A549 (cell line): ENCODE measurements around the gene VSX1. TPM values are rescaled to one million over a fixed set of nuclear protein-coding genes. Genes with fewer than 3 reads are reported as not detected.

Experiments used
- ATAC-seq, 2 experiments: fragments of 200-7000 bp in 1 of 2; fragments of >200 bp in 1 of 2; cut with Nextera tagmentation in 1 of 2; cut with Tn5 transposase in 1 of 2; 3 replicates each; pipeline versions ENCODE4 v1.8.0 to v1.9.1; 2018 to 2020; ENCODE audit warnings: mild to moderate bottlenecking in 1 of 2, moderate library complexity in 1 of 2
- CTCF ChIA-PET: fragments of 300-600 bp; sonication (Branson Sonifier 250); formaldehyde crosslinking; extraction: SDS; loops from one replicate; lab custom pipeline; 2021; ENCODE audit warnings: antibody characterized with exemption, inconsistent platforms; lab: Yijun Ruan, JAX
- POLR2A ChIA-PET: fragments of 350-600 bp; formaldehyde crosslinking; extraction: SDS; loops from one replicate; lab custom pipeline; 2021; ENCODE audit warnings: antibody characterized with exemption, inconsistent platforms; lab: Yijun Ruan, JAX
- DNase-seq, 2 experiments: peaks; one replicate each; pipeline versions ENCODE4 v3.0.0 to v3.0.0-alpha.2; 2011 to 2016; ENCODE audit warnings: low read depth in 1 of 2, low spot score in 1 of 2
- FAIRE-seq: peaks from 2 replicates; lab custom pipeline; 2011; peaks lifted over from hg19 to GRCh38; lab: Jason Lieb, UNC
- H3K27ac ChIP-seq, 2 experiments: fragments of >200 bp; sonication (Bioruptor Twin); formaldehyde crosslinking; 3 replicates each; pipeline ENCODE4 v1.5.1; 2016 to 2017
- H3K4me1 ChIP-seq: fragments of >200 bp; sonication (Bioruptor Twin); formaldehyde crosslinking; 3 replicates; pipeline ENCODE4 v1.6.1; 2016
- H3K4me2 ChIP-seq: fragments of >200 bp; sonication (Bioruptor Twin); formaldehyde crosslinking; 3 replicates; pipeline ENCODE4 v1.6.1; 2016
- H3K4me3 ChIP-seq: fragments of >200 bp; sonication (Bioruptor Twin); formaldehyde crosslinking; 3 replicates; pipeline ENCODE4 v1.5.1; 2016
- H3K9me3 ChIP-seq: fragments of >200 bp; sonication (Bioruptor Twin); formaldehyde crosslinking; 3 replicates; pipeline ENCODE4 v1.6.1; 2016
- CBX2 ChIP-seq: fragments of 200-600 bp; sonication (generic); IDR thresholded peaks from 2 replicates; pipeline ENCODE4 v1.6.1; 2016; ENCODE audit warnings: low read depth, mild to moderate bottlenecking, borderline replicate concordance
- CHD2 ChIP-seq: fragments of 150-350 bp; IDR thresholded peaks from 2 replicates; pipeline ENCODE4 v1.6.1; 2014; ENCODE audit warnings: low read length; ENCODE audit not compliant: partially characterized antibody
- EHF ChIP-seq: fragments of 250-450 bp; sonication (Bioruptor Pico); IDR thresholded peaks from 2 replicates; pipeline ENCODE4 v1.5.0; 2020; ENCODE audit warnings: mild to moderate bottlenecking
- FOSL2 ChIP-seq, 2 experiments: fragments of 450-650 bp in 1 of 2; fragments of >200 bp in 1 of 2; sonication (Bioruptor Twin) in 1 of 2; formaldehyde crosslinking; IDR thresholded peaks; 2 replicates each; pipeline versions ENCODE4 v1.5.0 to v1.6.1; 2016 to 2020; ENCODE audit warnings: mild to moderate bottlenecking in 1 of 2, moderate library complexity in 1 of 2
- GATA3 ChIP-seq: IDR thresholded peaks from 2 replicates; pipeline ENCODE4 v1.6.1; 2012; ENCODE audit warnings: borderline replicate concordance
- HOXA7 ChIP-seq: fragments of 250-450 bp; sonication (Bioruptor Pico); IDR thresholded peaks from 2 replicates; pipeline ENCODE4 v1.5.0; 2020; ENCODE audit warnings: mild to moderate bottlenecking, moderate library complexity
- HOXB13 ChIP-seq: fragments of 250-450 bp; sonication (Bioruptor Pico); IDR thresholded peaks from 2 replicates; pipeline ENCODE4 v1.5.0; 2020; ENCODE audit warnings: low read depth, mild to moderate bottlenecking, moderate library complexity
- JUNB ChIP-seq: fragments of >200 bp; sonication (Bioruptor Twin); formaldehyde crosslinking; IDR thresholded peaks from 2 replicates; pipeline ENCODE4 v1.6.1; 2016
- MAFK ChIP-seq: fragments of 450-650 bp; IDR thresholded peaks from 2 replicates; pipeline ENCODE4 v1.6.1; 2014; ENCODE audit not compliant: partially characterized antibody
- MYC ChIP-seq: IDR thresholded peaks from 2 replicates; pipeline ENCODE4 v1.6.1; 2012; ENCODE audit warnings: mild to moderate bottlenecking, inconsistent platforms, low read length, improper control_type of control experiment, borderline replicate concordance
- REST ChIP-seq: fragments of 200-600 bp; sonication (generic); IDR thresholded peaks from 2 replicates; pipeline ENCODE4 v1.6.1; 2016; ENCODE audit warnings: antibody characterized with exemption, mild to moderate bottlenecking, moderate library complexity
- RFX5 ChIP-seq: fragments of 450-650 bp; IDR thresholded peaks from 2 replicates; pipeline ENCODE4 v1.7.1; 2014; ENCODE audit warnings: antibody characterized with exemption, mild to moderate bottlenecking, moderate library complexity
- RNF2 ChIP-seq: fragments of 200-600 bp; sonication (generic); IDR thresholded peaks from 2 replicates; pipeline ENCODE4 v1.6.1; 2016; ENCODE audit warnings: low read depth, mild to moderate bottlenecking, antibody characterized with exemption, moderate library complexity, borderline replicate concordance
- ZSCAN20 ChIP-seq: fragments of 250-450 bp; sonication (Bioruptor Pico); IDR thresholded peaks from 2 replicates; pipeline ENCODE4 v1.8.0; 2022; ENCODE audit warnings: mild to moderate bottlenecking, moderate library complexity
- WGBS: methylation state at CpG from one replicate; pipeline ENCODE4 v1.1.6; 2017; ENCODE audit errors: missing lambda C conversion rate; 5-methylcytosine and 5-hydroxymethylcytosine counted together
- polyA plus RNA-seq, 4 experiments: library from polyadenylated mRNA; depleted of rRNA in 3 of 4; stranded (reverse); fragments of >200 nt; fragmentation: RNase III in 1 of 4; extraction: RNeasy Plus Mini Kit Qiagen cat#74134 plus additional on column Dnase treatment in 1 of 4; gene quantifications; 2 replicates in 3 of 4; 3 replicates in 1 of 4; pipeline ENCODE4 v1.2.3, GENCODE V29; 2011 to 2017
- TF ChIP-seq, protein P1 (sequence below): fragments of 250-450 bp; sonication (Bioruptor Pico); IDR thresholded peaks from 2 replicates; pipeline ENCODE4 v1.5.0; 2021; ENCODE audit warnings: mild to moderate bottlenecking, moderate library complexity, borderline replicate concordance

Gene VSX1
- polyA plus RNA-seq, 2 of the 4 experiments (the other 2 are of a cell fraction): 0.77 to 2.9 TPM

DNA sequence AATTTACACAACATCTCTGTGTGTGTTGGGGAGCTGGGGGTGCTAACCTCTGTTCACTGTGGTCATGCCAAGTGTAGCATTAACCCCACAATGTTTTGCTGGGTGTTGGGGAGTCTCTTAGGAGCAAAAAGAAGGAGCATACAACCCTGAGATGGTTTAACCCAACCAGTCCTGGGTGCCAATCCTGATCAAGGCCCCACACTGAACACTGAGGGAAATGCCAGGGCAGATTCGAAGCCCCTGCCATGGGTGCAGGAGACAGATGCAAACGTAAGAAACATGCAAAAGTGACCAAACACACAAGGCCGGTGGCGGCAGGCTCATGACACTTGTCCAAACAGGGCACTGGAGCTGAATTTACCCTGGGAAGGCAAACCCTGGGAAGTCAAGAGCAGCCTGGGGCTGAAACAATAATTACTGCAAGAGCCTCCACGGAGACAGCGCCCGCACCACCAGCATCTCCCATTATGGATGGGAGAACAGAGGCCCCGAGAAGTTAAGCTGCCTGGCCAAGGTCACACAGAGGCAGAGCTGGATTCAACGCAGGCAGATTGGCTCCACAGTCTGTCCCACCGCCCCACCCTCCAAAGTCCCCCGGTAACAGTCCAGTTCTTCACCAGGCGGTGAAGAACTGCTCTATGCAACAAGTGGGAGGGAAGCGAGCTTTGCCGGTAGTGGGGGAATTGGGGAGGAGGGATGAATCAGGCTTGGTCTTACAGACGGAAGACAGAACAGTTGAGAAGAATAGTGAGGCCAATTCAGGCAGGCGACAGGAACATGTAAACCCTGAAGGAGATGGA, 32.5 kb downstream of the VSX1 start:
- H3K4me2 ChIP-seq: no peak overlapping the region
- no peak for FAIRE-seq
- DNase-seq: no peak
- POLR2A ChIA-PET: interaction anchor here (1.5 kb wide), 1 partner anchor 9 kb away, joined by 3 read pairs; the partner anchor contains the start of gene ACSS1
- no peak for ATAC-seq
- H3K4me3 ChIP-seq: no peak overlapping the region
- CTCF ChIA-PET: interaction anchor here (1.4 to 2.4 kb wide), 2 partner anchors 10 to 16 kb away, joined by 4 to 6 read pairs; no protein-coding TSS in a partner anchor
- peaks cover 11% of the 10 kb centered on the region; the same call in 2 of the 3 replicates for H3K4me1 ChIP-seq
- H3K27ac ChIP-seq: no peak overlapping the region
- no peaks in the 10 kb centered on the region for H3K9me3 ChIP-seq
- 87% methylated on average over 16 of the region's 16 CpGs for WGBS
- TF ChIP-seq RFX5: no peak
- no peak for TF ChIP-seq MYC
- TF ChIP-seq HOXA7 (CRISPR knock-in tag): no peak
- TF ChIP-seq GATA3: no peak
- no peak for TF ChIP-seq RNF2
- no peak for TF ChIP-seq FOSL2 (IDR thresholded peaks at IDR 0.05)
- TF ChIP-seq FOSL2 (CRISPR knock-in tag; IDR thresholded peaks at IDR 0.05): no peak
- no peak for TF ChIP-seq MAFK

- Histone ChIP-seq H3K4me1 (0 out of 3 replicates have a peak, but pooled peaks cover 4% of the 10 kb centered on the region), H3K4me2 (no peak overlapping the region), H3K27ac (no peak overlapping the region), H3K4me3 (no peak overlapping the region), H3K9me3 (no peaks in the 10 kb centered on the region)
- ATAC-seq (no peak), FAIRE-seq (no peak), DNase-seq (no peak)
- TF ChIP-seq EHF (CRISPR knock-in tag): no peak
- TF ChIP-seq JUNB: no peak
- TF ChIP-seq, protein P1, sequence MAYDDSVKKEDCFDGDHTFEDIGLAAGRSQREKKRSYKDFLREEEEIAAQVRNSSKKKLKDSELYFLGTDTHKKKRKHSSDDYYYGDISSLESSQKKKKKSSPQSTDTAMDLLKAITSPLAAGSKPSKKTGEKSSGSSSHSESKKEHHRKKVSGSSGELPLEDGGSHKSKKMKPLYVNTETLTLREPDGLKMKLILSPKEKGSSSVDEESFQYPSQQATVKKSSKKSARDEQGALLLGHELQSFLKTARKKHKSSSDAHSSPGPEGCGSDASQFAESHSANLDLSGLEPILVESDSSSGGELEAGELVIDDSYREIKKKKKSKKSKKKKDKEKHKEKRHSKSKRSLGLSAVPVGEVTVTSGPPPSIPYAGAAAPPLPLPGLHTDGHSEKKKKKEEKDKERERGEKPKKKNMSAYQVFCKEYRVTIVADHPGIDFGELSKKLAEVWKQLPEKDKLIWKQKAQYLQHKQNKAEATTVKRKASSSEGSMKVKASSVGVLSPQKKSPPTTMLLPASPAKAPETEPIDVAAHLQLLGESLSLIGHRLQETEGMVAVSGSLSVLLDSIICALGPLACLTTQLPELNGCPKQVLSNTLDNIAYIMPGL (CRISPR knock-in tag): no peak
- no peak for TF ChIP-seq CBX2
- WGBS: 64% methylated on average over 8 of the region's 8 CpGs
- ChIA-PET POLR2A (interaction anchor here (1.5 kb wide), 1 partner anchor 10 kb away, joined by 3 read pairs; the partner anchor contains the start of gene ACSS1), CTCF (interaction anchor here (2.4 kb wide), 1 partner anchor 11 kb away, joined by 6 read pairs; no protein-coding TSS in a partner anchor)
These were observed 33.4 kb downstream of the VSX1 start for GRCh38 chr20:25048519-25048952.

GRCh38 chr20:25047766-25048165, 34.2 kb downstream of the VSX1 start:
- FAIRE-seq: no peak
- Histone ChIP-seq H3K4me2 (no peak overlapping the region), H3K9me3 (no peaks in the 10 kb centered on the region), H3K27ac (no peak overlapping the region), H3K4me1 (0 out of 3 replicates have a peak, but pooled peaks cover 4% of the 10 kb centered on the region), H3K4me3 (no peak overlapping the region)
- TF ChIP-seq REST: no peak
- no peak for TF ChIP-seq ZSCAN20 (CRISPR knock-in tag)
- no peak for TF ChIP-seq MAFK
- no peak for TF ChIP-seq HOXB13 (CRISPR knock-in tag)
- TF ChIP-seq EHF (CRISPR knock-in tag): no peak
- TF ChIP-seq CHD2: no peak
- TF ChIP-seq RNF2: no peak
- no peak for ATAC-seq
- no peak for DNase-seq
- CTCF ChIA-PET: interaction anchor here (1.4 kb wide), 1 partner anchor 14 kb away, joined by 4 read pairs; no protein-coding TSS in a partner anchor
- WGBS: 91% methylated on average over 13 of the region's 13 CpGs
- POLR2A ChIA-PET: no interaction called here
